Lung microvascular endothelial cell (primary cell): ENCODE measurements around the gene ITGB7. TPM values are rescaled to one million over a fixed set of nuclear protein-coding genes. Genes with fewer than 3 reads are reported as not detected.
A peak's percentile ranks its signal among the peaks of the same experiment; 100 is the strongest.

Experiments used
- DNase-seq, 2 donors: peaks; one replicate each; pipeline versions ENCODE4 v3.0.0 to v3.0.0-alpha.2; 2010; ENCODE audit warnings: low read depth in 2 of 2
- total RNA-seq: library from RNA; depleted of rRNA; stranded (reverse); fragments of >200 nt; gene quantifications from 2 replicates; pipeline ENCODE4 v1.2.1, GENCODE V29; 2014

Gene ITGB7, protein sequence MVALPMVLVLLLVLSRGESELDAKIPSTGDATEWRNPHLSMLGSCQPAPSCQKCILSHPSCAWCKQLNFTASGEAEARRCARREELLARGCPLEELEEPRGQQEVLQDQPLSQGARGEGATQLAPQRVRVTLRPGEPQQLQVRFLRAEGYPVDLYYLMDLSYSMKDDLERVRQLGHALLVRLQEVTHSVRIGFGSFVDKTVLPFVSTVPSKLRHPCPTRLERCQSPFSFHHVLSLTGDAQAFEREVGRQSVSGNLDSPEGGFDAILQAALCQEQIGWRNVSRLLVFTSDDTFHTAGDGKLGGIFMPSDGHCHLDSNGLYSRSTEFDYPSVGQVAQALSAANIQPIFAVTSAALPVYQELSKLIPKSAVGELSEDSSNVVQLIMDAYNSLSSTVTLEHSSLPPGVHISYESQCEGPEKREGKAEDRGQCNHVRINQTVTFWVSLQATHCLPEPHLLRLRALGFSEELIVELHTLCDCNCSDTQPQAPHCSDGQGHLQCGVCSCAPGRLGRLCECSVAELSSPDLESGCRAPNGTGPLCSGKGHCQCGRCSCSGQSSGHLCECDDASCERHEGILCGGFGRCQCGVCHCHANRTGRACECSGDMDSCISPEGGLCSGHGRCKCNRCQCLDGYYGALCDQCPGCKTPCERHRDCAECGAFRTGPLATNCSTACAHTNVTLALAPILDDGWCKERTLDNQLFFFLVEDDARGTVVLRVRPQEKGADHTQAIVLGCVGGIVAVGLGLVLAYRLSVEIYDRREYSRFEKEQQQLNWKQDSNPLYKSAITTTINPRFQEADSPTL
- not detected in 2 replicates for total RNA-seq

DNA sequence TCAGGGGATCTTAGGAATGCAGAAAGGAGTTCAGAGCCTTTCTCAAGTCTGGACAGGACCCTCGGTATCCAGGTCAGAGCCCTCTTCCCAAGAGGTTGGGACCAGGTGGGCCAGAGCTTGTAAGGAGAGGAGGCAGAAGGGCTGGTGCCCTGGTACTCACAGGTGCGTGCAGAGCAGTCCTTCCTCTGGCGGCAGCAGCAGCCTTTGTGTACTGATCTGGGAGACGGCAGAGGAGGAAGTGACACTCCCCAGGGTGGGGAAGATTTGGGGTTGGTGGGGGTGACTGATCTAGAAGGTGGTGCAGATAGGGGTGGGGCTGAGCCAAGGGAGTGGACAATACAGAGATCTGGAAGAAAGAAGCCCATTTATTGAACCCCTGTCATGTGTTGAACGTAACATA lies at the start of gene ITGB7:
TSS of gene ITGB7 (minus strand) at position 210 of the 400 bp plus-strand sequence. CDS start 6,808 bp downstream, outside the sequence.
- DNase-seq, result no peak

DNA sequence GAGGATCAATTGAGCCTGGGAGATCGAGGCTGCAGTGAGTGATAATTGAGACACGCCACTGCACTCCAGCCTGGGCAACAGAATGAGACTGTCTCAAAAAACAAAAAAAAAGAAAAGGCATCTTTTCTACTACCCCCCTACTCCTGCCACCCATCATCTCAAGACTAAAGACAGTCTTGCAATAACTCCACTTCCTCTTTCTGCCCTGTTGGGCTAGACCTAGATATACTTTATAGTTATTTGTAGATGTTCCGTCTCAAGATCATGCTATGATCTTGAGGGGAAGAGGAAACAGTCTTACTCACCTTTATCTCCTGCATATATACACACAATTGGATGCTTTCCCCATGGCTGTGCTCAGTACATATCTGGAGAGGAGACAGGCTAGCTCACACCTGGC lies 48.9 kb upstream of the ITGB7 start:
- no peak for DNase-seq

DNA sequence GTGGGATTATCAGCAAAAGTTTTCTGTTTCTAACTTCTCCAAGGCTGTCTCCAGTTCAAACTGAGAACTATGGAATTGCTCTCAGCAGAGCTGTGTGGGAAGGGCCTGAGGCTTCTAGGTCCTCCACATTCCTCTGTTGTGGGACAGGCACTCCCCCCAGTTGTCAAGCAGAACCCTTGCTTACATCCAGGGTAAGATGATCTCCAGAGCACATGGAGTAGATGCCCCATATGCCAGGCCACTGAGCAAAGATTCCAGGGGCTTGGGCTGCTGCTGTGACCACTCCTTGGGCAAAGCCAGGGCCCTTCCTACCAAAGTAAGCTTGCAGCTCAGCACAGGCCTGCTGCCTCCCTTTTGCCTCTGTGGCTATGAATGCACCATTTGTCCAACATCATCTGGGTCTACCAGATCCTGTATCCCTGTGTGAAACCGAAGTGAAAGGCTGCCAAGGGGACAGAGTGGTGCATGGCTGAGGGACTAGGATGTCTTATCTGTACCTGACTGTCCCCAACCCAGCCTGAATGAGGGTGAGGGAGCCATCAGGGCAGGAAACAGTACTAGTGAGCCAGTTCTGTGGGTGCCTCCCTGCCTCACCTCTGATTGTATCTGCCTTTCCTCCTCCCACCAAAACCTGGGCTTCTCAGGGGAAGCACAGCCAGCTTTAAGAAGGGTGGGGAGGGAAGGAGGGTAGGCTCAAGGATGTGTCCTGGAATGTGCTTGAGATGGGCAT lies 47.9 kb upstream of the ITGB7 start:
- no peak for DNase-seq

DNA sequence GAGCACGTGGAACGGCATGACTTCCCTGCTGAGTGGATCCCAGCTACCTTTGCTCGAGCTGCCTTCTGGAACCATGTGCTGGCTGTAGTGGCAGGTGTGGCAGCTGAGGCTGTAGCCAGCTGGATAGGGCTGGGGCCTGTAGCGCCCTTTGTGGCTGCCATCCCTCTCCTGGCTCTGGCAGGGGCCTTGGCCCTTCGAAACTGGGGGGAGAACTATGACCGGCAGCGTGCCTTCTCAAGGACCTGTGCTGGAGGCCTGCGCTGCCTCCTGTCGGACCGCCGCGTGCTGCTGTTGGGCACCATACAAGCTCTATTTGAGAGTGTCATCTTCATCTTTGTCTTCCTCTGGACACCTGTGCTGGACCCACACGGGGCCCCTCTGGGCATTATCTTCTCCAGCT lies 46.2 kb upstream of the ITGB7 start:
- DNase-seq, result no peak

DNA sequence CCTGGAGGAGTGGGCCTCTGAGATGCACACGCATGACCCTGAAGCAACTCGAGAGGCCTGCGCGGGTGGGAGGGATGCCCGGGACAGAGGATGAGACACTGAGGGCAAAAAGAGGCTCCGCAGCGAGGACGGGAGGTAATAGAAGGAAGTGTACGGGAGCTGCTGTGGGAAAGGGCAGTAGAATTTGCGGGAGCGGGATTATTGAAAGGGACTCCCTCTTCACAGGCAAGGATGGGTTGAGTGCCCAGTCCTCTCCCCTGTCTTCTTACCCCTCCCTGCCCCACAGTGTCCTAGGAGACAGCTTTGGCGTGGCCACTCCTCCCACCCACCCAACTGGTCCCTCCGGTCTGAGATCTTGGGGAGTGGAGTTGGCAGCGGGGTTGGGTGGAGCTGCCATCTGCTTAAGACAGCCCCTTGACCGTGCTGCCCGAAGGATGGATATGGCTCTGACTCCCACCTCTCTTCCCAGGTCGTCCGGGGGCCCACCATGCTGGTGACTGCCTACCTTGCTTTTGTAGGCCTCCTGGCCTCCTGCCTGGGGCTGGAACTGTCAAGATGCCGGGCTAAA lies 45.4 kb upstream of the ITGB7 start:
- no peak for DNase-seq

DNA sequence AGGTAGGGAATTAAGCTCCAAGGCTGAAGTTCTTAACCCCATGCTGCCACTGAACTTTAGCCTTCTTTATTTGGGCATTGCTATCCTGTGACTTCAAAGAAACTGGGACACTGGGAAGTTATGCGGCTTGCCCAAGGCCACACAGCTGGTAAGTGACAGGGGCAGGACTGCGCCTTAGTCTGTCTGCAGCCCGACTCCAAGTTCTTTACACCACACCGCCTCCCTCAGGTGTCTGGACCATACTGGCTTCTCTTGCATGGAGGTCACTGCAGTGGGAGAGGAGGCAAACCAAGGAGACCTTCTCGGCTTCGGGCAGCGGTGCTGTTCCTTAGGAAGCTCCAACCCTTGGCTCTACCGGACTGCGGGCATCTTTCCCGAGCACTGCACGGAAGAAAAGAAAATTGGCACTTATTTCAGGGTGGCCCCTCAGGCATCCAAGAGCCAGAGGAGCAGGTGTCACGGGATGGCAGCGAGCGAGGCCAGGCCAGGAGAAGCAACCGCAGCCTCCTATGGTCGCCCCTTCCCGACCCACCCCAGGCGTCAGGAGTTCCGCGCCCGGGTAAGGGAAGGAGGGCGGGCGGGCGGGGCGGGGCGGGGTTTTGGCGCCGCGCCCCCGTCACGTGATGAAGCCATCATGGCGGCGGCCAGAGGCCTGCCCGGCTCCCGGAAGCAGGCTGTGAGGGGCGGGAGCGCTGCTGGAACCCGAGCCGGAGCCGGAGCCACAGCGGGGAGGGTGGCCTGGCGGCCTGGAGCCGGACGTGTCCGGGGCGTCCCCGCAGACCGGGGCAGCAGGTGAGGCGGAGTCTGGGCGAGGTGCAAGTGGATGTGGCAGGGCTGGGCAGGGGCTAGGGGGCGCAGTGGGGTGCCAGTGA lies 44.7 kb upstream of the ITGB7 start:
- DNase-seq, result peak; percentile 75

DNA sequence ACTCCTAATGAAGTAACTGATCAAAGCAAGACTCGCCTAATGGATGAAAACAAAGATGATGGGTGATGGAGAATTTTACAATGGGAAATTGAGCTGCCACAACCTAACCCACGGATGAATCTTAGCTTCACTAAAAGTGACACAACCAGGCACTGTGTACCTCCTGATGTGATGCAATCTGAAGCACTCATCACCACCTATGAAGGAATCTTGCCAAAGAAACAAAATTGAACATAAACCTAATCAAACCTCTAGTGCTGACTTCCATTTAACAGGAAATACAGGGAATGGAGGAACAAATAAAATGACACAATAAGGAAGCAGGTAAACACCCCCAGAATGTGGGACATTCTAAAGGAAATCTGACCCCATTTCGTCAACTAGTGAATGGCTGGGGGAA lies 38.2 kb upstream of the ITGB7 start:
- no peak for DNase-seq

DNA sequence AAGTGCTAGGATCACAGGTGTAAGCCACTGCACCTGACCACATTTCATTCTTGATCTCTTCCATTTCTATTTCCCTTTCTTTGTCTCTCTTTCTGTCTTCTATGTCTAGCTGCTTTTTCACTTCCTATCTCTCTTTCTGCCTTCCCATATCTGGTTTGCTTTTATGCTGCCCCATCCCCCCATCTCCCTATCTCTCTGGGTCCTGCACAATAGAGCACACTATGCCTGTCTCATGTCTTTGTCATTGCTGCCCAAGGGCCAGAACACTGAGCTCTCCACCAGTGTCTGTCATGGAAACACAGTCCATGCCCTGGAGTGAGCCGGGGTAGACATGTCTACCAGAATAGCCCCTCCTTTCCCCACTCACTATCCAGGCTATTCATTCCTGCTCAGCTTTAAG lies 37.3 kb upstream of the ITGB7 start:
- no peak for DNase-seq

DNA sequence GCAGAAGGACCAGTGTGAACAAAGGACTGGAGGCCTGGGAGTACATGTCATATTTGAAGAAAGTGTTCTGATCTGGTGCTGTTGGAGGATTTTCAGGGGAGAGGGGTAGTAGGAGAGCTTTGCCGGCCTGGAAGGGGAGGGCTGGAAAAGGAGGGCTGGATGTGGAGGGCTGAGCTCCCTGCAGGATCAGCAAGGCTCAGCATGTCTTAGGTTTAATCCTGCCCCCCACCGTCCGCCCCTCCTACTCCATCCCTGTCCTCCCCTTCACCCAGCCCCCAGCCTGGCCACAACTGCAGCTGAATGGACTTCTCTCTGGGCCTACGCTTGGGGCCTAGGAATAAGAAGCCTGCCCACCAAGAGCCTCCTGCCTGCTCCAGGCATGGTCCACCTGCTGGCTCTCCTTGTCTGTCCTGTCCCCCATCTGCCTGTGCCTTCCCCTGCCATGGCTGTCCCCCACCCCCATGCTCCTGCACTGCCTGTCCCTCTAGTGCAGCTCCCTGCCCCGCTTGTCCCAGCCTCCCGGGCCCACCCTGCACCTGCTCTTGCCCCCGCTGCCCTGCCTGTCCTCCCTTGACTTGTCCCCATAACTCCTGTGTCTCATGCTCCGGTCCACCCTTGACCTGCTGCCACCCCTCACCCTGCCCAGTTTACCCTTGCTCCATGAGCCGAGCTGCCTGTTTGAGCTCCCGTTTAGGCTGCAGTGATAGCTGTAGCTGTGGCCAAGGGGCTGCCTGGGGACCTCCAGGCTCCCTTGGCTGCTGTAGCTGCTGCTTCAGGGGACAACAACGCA lies 34.8 kb upstream of the ITGB7 start:
- no peak for DNase-seq

DNA sequence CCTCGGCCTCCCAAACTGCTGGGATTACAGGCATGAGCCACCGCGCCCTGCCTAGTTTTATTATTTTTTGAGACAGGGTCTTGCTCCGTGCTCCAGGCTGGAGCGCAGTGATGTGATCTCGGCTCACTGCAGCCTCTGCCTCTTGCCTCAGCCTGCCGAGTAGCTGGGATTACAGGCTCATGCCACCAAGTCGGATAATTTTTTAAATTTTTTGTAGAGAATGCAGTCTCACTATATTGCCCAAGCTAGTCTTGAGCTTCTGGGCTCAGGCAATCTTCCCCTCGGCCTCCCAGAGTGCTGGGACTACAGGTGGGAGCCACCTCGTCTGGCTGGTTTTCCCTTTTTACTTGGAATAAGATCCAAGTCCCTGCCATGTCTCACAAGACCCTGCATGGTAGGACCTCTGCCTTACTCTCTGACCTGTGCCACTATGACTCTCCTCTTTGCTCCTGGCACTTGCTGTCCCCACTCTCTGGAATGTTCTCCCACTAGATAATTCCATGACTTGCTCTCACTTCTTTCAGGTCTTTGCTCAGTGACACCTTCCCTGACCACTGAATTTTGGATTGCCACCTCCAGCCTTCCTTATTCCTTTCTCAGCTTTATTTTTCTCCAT lies 32.7 kb upstream of the ITGB7 start:
- no peak for DNase-seq

DNA sequence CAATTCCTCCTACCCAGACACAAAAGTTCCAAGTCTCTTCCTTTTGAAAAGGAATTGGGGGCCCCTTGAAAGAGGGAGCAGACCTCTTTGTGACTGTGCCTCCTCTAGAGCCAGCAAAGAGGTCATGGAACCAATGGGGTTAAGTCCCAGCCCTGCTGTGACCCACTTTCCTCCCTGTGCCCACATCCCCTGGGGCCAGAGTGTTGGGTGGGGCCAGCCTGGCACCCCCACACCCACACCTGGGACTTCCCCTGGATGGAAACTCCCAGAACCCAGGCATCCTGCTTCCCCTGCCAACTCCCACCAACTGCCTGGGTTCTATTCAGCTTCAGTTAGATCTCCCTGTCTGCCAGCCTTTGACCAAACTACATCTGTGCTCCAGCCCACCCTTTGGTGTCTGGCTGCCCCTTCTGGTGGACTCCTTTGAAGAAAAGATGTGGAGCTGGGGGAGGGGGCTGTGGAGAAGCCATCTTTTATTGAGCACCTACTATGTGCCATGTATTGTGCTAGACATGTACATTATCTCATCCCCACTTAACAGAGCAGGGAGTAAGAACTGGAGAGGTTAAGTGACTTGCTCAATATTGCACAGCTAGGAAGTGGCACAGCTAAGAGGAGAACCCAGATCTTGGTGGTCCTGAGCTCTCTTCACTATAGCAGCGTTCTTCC lies 29.5 kb upstream of the ITGB7 start:
- DNase-seq, result no peak

DNA sequence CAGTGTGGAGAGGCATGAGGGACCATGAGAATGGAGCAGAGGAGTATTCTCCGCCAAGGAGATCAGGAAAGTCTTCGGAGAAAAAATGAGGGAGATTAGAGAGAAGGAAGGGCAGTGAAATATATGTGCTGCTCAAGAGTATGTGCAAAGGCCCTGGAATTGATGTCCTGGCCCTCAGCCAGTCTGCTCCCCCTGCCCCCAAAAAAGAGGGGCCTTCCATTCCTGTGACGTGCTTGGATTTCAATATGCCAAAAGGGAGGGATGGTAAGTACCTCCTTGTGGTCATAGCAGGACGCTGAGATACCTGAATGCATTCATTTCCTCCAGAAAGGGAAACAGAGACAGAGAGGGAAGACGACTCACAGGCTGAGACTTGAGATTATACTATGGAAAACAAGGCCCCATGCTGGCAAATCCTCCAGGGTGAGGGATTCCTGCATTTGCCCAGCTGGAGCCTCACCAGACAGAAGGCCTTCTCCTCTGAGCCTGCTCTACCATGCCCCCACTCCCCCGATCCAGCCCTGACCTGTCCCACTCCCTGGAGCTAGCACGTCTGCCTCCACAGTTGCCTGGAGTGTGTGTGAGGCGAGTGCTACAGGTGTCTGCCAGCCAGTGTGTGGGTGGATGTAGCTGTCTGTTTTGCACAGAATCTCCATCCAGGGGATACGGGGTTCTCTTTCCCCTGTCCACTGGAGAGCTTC lies 28.8 kb upstream of the ITGB7 start:
- DNase-seq, result no peak

DNA sequence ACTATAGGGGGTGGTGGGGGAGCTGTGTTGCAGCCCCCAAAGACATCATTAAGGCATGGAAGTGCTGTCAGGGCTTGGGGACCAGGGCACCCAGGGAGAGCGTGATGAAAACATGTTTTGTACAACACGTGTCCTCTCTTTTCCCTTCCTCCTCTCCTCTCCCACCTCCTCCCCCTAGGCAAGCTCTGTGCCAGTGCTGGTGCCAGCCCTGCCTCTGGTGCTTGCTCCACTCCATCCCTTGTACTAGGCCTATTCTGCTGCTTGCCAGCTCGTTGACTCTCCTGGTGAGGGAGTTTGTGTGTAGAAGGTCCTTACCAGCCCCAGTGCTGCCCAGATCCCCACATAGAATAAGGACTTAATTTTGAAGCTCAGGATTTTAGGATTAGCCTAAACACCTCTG lies 28.1 kb upstream of the ITGB7 start:
- no peak for DNase-seq

DNA sequence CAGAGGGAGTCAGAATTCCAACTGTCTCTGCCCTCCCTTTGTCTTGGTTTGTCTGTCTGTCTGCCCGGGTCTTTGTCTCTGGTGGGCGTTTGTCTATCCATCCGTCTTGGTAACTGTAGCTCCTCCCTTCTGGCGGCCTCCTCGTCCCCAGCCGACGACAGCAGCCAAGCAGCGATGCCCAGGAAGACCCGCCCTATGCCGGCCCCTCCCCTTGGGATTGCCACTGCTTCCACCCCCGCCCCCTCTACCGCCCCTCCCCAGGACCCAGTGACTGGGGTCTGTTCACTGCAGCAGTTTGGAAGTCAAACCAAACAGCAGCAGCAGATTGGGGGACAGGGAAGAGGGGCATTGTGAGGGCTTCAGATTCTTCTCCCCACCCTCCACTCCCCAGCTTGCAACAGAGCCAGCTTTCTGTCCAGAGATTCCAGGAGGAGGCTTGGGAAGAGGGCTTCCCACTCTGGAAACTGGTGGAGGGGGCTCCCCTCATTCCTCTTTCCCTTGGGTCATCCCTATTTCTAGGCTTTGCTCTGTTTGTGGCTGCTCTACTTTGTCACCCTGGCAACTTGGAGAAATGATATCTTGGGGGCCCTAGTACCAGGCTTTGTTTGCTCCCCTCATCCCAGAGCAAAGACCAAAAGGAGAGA lies 27.3 kb upstream of the ITGB7 start:
- DNase-seq, result no peak

DNA sequence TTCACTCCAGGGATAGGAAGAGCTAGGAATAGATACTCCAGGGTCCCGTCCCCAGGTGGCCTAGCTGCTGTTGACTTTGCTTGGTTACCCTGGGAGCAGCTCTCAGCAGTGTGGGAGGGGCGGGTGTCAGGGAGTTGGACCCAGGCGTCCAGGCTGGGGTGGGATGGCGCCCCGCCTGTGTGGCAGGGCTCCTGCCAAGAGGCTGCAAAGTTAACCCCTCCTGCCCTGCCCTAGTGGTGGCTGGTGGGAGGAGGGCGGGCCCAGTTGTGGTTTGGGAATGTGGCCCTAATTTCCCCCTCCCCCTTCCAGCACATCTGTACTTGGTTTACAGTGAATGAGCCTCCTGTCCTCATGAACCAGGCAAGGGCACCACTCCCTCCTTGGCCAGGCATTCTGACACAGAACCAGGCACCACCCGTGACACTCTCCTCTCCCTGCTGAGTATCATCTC lies 26.6 kb upstream of the ITGB7 start:
- no peak for DNase-seq

DNA sequence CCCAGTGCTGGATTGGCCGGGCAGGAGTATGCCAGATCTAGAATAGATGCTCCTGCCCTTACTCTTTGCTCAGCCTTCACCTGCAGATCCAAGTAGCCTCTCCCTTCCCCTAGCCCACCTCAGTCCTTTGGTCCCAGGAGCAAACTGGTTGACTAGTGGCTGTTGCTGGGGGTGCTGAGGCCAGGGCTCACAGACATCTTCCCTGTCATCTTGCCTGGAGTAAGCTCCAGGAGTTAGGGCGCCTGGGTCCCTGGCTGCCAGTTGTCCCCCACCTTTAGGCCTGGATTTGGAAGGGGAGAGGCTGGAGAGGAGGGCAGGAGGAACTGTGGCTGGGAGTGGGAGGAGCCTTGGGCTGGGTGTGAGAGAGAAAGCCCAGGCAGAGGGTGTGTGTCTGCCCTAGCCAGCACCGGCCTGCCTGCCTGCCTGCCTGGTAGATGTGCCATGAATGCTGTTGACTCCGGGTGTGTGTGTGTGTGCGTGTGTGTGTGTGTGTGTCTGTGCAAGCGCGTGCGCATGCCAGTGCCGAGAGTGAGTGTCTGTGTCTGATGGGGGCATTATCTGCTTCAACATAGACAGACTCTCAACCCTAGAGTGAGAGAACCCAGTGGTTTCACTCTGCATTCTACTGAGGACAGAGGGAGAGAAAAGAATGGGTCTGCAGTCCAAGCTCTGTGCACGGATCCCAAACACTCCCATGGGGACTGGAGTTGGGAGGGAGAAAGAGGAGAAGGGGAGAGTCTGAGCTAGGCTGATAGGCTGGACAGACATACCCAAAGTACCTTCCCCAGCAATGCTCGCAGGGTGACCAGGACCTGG lies 25.8 kb upstream of the ITGB7 start:
- DNase-seq, result no peak
